ENCODE measurements around the gene FAF2.
"Not testable (repeated sequence)": the region's sequence is repeated elsewhere in the genome, so short reads cannot be mapped to it uniquely, and the experiment has no call there.

FAF2 gene

GRCh38 chr5:176463113-176463764 lies 15.1 kb downstream of the FAF2 start:
- no peak overlapping the region for H3K27ac ChIP-seq (ENCODE audit: low read depth, low read length)

GRCh38 chr5:176466245-176466871 lies 18.2 kb downstream of the FAF2 start:
- H3K9me3 ChIP-seq (ENCODE audit: control insufficient read depth, insufficient read depth, low read depth, low read length), result no peaks in the 10 kb centered on the region
- H3K27me3 ChIP-seq (ENCODE audit: control insufficient read depth, insufficient read depth, low read length), result no peaks in the 10 kb centered on the region
- H3K4me1 ChIP-seq (ENCODE audit: control insufficient read depth, insufficient read depth, low read length), result no peaks in the 10 kb centered on the region; the same call in 1 of the 2 replicates
- peaks cover 2% of the 10 kb centered on the region; the same call in 1 of the 2 replicates for H3K36me3 ChIP-seq (ENCODE audit: control insufficient read depth, insufficient read depth, low read length)
- H3K4me3 ChIP-seq (ENCODE audit: low read depth, low read length), result no peak overlapping the region
- H3K9ac ChIP-seq (ENCODE audit: low read length), result no peak overlapping the region
- H3K27ac ChIP-seq (ENCODE audit: low read depth, low read length), result no peak overlapping the region

More at GRCh38 chr5:176463113-176463764, 15.1 kb downstream of the FAF2 start:
- Histone ChIP-seq H3K9ac (ENCODE audit: low read length) (no peak overlapping the region), H3K36me3 (ENCODE audit: control insufficient read depth, insufficient read depth, low read length) (peaks cover 2% of the 10 kb centered on the region; the same call in 1 of the 2 replicates), H3K9me3 (ENCODE audit: control insufficient read depth, insufficient read depth, low read depth, low read length) (no peaks in the 10 kb centered on the region), H3K4me1 (ENCODE audit: control insufficient read depth, insufficient read depth, low read length) (no peaks in the 10 kb centered on the region; the same call in 1 of the 2 replicates), H3K27me3 (ENCODE audit: control insufficient read depth, insufficient read depth, low read length) (no peaks in the 10 kb centered on the region), H3K4me3 (ENCODE audit: low read depth, low read length) (no peak overlapping the region)

GRCh38 chr5:176469296-176469695 lies 21.1 kb downstream of the FAF2 start:
- Histone ChIP-seq H3K27ac (ENCODE audit: low read depth, low read length) (no peak overlapping the region), H3K27me3 (ENCODE audit: control insufficient read depth, insufficient read depth, low read length) (no peaks in the 10 kb centered on the region), H3K9ac (ENCODE audit: low read length) (no peak overlapping the region), H3K36me3 (ENCODE audit: control insufficient read depth, insufficient read depth, low read length) (peaks cover 7% of the 10 kb centered on the region), H3K4me1 (ENCODE audit: control insufficient read depth, insufficient read depth, low read length) (no peaks in the 10 kb centered on the region; the same call in 1 of the 2 replicates), H3K9me3 (ENCODE audit: control insufficient read depth, insufficient read depth, low read depth, low read length) (no peaks in the 10 kb centered on the region), H3K4me3 (ENCODE audit: low read depth, low read length) (no peak overlapping the region)

GRCh38 chr5:176470539-176470938 lies 22.4 kb downstream of the FAF2 start:
- Histone ChIP-seq H3K27me3 (ENCODE audit: control insufficient read depth, insufficient read depth, low read length) (no peaks in the 10 kb centered on the region), H3K27ac (ENCODE audit: low read depth, low read length) (no peak overlapping the region), H3K9me3 (ENCODE audit: control insufficient read depth, insufficient read depth, low read depth, low read length) (no peaks in the 10 kb centered on the region), H3K36me3 (ENCODE audit: control insufficient read depth, insufficient read depth, low read length) (peaks cover 11% of the 10 kb centered on the region), H3K4me3 (ENCODE audit: low read depth, low read length) (no peak overlapping the region), H3K9ac (ENCODE audit: low read length) (no peak overlapping the region), H3K4me1 (ENCODE audit: control insufficient read depth, insufficient read depth, low read length) (no peaks in the 10 kb centered on the region; the same call in 1 of the 2 replicates)

GRCh38 chr5:176471098-176471497 lies 22.9 kb downstream of the FAF2 start:
- Histone ChIP-seq H3K9ac (ENCODE audit: low read length) (no peak overlapping the region), H3K36me3 (ENCODE audit: control insufficient read depth, insufficient read depth, low read length) (peaks cover 16% of the 10 kb centered on the region)

GRCh38 chr5:176473335-176474006 lies 25.3 kb downstream of the FAF2 start:
- no peaks in the 10 kb centered on the region for H3K27me3 ChIP-seq (ENCODE audit: control insufficient read depth, insufficient read depth, low read length)
- no peaks in the 10 kb centered on the region for H3K4me1 ChIP-seq (ENCODE audit: control insufficient read depth, insufficient read depth, low read length)
- H3K4me3 ChIP-seq (ENCODE audit: low read depth, low read length), result no peak overlapping the region
- no peak overlapping the region for H3K9ac ChIP-seq (ENCODE audit: low read length)
- H3K27ac ChIP-seq (ENCODE audit: low read depth, low read length), result no peak overlapping the region
- H3K9me3 ChIP-seq (ENCODE audit: control insufficient read depth, insufficient read depth, low read depth, low read length), result no peaks in the 10 kb centered on the region
- peaks cover 18% of the 10 kb centered on the region for H3K36me3 ChIP-seq (ENCODE audit: control insufficient read depth, insufficient read depth, low read length)

More at GRCh38 chr5:176471098-176471497, 22.9 kb downstream of the FAF2 start:
- Histone ChIP-seq H3K27me3 (ENCODE audit: control insufficient read depth, insufficient read depth, low read length) (no peaks in the 10 kb centered on the region), H3K9me3 (ENCODE audit: control insufficient read depth, insufficient read depth, low read depth, low read length) (no peaks in the 10 kb centered on the region), H3K27ac (ENCODE audit: low read depth, low read length) (no peak overlapping the region), H3K4me1 (ENCODE audit: control insufficient read depth, insufficient read depth, low read length) (no peaks in the 10 kb centered on the region; the same call in 1 of the 2 replicates), H3K4me3 (ENCODE audit: low read depth, low read length) (no peak overlapping the region)

- Histone ChIP-seq H3K9ac (ENCODE audit: low read length) (no peak overlapping the region), H3K4me1 (ENCODE audit: control insufficient read depth, insufficient read depth, low read length) (no peaks in the 10 kb centered on the region), H3K27me3 (ENCODE audit: control insufficient read depth, insufficient read depth, low read length) (no peaks in the 10 kb centered on the region), H3K4me3 (ENCODE audit: low read depth, low read length) (no peak overlapping the region), H3K27ac (ENCODE audit: low read depth, low read length) (no peak overlapping the region), H3K9me3 (ENCODE audit: control insufficient read depth, insufficient read depth, low read depth, low read length) (no peaks in the 10 kb centered on the region), H3K36me3 (ENCODE audit: control insufficient read depth, insufficient read depth, low read length) (peaks cover 28% of the 10 kb centered on the region)
Measured at GRCh38 chr5:176474476-176474875, 26.3 kb downstream of the FAF2 start.

GRCh38 chr5:176481711-176482110 lies 33.5 kb downstream of the FAF2 start:
- Histone ChIP-seq H3K9me3 (ENCODE audit: control insufficient read depth, insufficient read depth, low read depth, low read length) (no peaks in the 10 kb centered on the region), H3K36me3 (ENCODE audit: control insufficient read depth, insufficient read depth, low read length) (peaks cover 60% of the 10 kb centered on the region), H3K27me3 (ENCODE audit: control insufficient read depth, insufficient read depth, low read length) (no peaks in the 10 kb centered on the region), H3K4me1 (ENCODE audit: control insufficient read depth, insufficient read depth, low read length) (no peaks in the 10 kb centered on the region), H3K9ac (ENCODE audit: low read length) (no peak overlapping the region), H3K27ac (ENCODE audit: low read depth, low read length) (peak overlapping the region; percentile 37; the same call in 1 of the 2 replicates), H3K4me3 (ENCODE audit: low read depth, low read length) (no peak overlapping the region)

GRCh38 chr5:176485176-176485575 lies 37.0 kb downstream of the FAF2 start:
- Histone ChIP-seq H3K27me3 (ENCODE audit: control insufficient read depth, insufficient read depth, low read length) (no peaks in the 10 kb centered on the region), H3K9ac (ENCODE audit: low read length) (no peak overlapping the region), H3K4me1 (ENCODE audit: control insufficient read depth, insufficient read depth, low read length) (no peaks in the 10 kb centered on the region), H3K36me3 (ENCODE audit: control insufficient read depth, insufficient read depth, low read length) (peaks cover 67% of the 10 kb centered on the region), H3K4me3 (ENCODE audit: low read depth, low read length) (no peak overlapping the region), H3K9me3 (ENCODE audit: control insufficient read depth, insufficient read depth, low read depth, low read length) (no peaks in the 10 kb centered on the region), H3K27ac (ENCODE audit: low read depth, low read length) (no peak overlapping the region)

- Histone ChIP-seq H3K4me1 (ENCODE audit: control insufficient read depth, insufficient read depth, low read length) (no peaks in the 10 kb centered on the region), H3K27ac (ENCODE audit: low read depth, low read length) (no peak overlapping the region), H3K27me3 (ENCODE audit: control insufficient read depth, insufficient read depth, low read length) (no peaks in the 10 kb centered on the region), H3K9me3 (ENCODE audit: control insufficient read depth, insufficient read depth, low read depth, low read length) (no peaks in the 10 kb centered on the region), H3K9ac (ENCODE audit: low read length) (no peak overlapping the region), H3K4me3 (ENCODE audit: low read depth, low read length) (no peak overlapping the region), H3K36me3 (ENCODE audit: control insufficient read depth, insufficient read depth, low read length) (peaks cover 73% of the 10 kb centered on the region)
Measured at GRCh38 chr5:176486189-176486757, 38.1 kb downstream of the FAF2 start.

GRCh38 chr5:176487160-176487559 lies 39.0 kb downstream of the FAF2 start:
- not testable (repeated sequence) for H3K27ac ChIP-seq (ENCODE audit: low read depth, low read length); H3K27me3 ChIP-seq (ENCODE audit: control insufficient read depth, insufficient read depth, low read length); H3K4me3 ChIP-seq (ENCODE audit: low read depth, low read length); H3K9me3 ChIP-seq (ENCODE audit: control insufficient read depth, insufficient read depth, low read depth, low read length); H3K4me1 ChIP-seq (ENCODE audit: control insufficient read depth, insufficient read depth, low read length); H3K9ac ChIP-seq (ENCODE audit: low read length)
- peaks cover 75% of the 10 kb centered on the region for H3K36me3 ChIP-seq (ENCODE audit: control insufficient read depth, insufficient read depth, low read length)
